BLaER1 (cell line): ENCODE measurements around the gene JAKMIP1.

Experiments
- H3K27ac ChIP-seq: shearing (Covaris generic); formaldehyde crosslinking; 2 replicates; pipeline ENCODE4 v1.8.1; 2022
- H3K27me3 ChIP-seq: shearing (Covaris generic); formaldehyde crosslinking; 2 replicates; pipeline ENCODE4 v1.8.1; 2022
- H3K36me3 ChIP-seq: shearing (Covaris generic); formaldehyde crosslinking; 2 replicates; pipeline ENCODE4 v1.8.1; 2022
- H3K4me1 ChIP-seq: shearing (Covaris generic); formaldehyde crosslinking; 2 replicates; pipeline ENCODE4 v1.8.1; 2022
- H3K4me2 ChIP-seq: shearing (Covaris generic); formaldehyde crosslinking; 2 replicates; pipeline ENCODE4 v1.8.1; 2022
- H3K4me3 ChIP-seq: shearing (Covaris generic); formaldehyde crosslinking; 2 replicates; pipeline ENCODE4 v1.8.1; 2022
- H3K9ac ChIP-seq: shearing (Covaris generic); formaldehyde crosslinking; 2 replicates; pipeline ENCODE4 v1.8.1; 2022
- H3K9me3 ChIP-seq: shearing (Covaris generic); formaldehyde crosslinking; 2 replicates; pipeline ENCODE4 v1.8.1; 2022
- H4K20me1 ChIP-seq: shearing (Covaris generic); formaldehyde crosslinking; 2 replicates; pipeline ENCODE4 v1.8.1; 2022
- Cebpa-rat ChIP-seq: shearing (Covaris generic); IDR thresholded peaks from 2 replicates; pipeline ENCODE4 v1.8.1; 2022

Gene JAKMIP1

GRCh38 chr4:6172093-6172926 is 28.0 kb downstream of the JAKMIP1 start:
- H3K9me3 ChIP-seq, result peaks cover 15% of the 10 kb centered on the region
- H4K20me1 ChIP-seq, result no peaks in the 10 kb centered on the region
- peak overlapping the region; percentile 58 for H3K4me2 ChIP-seq
- H3K27ac ChIP-seq, result no peak overlapping the region
- TF ChIP-seq Cebpa-rat, result no peak
- peaks cover 19% of the 10 kb centered on the region for H3K4me1 ChIP-seq
- no peaks in the 10 kb centered on the region for H3K36me3 ChIP-seq
- no peaks in the 10 kb centered on the region for H3K27me3 ChIP-seq
- H3K4me3 ChIP-seq, result no peak overlapping the region
- H3K9ac ChIP-seq, result no peak overlapping the region

- H3K9me3 ChIP-seq, result peaks cover 35% of the 10 kb centered on the region
- no peak overlapping the region for H3K9ac ChIP-seq
- peaks cover 17% of the 10 kb centered on the region for H3K4me1 ChIP-seq
- H3K27me3 ChIP-seq, result no peaks in the 10 kb centered on the region
- H3K27ac ChIP-seq, result no peak overlapping the region
- H4K20me1 ChIP-seq, result no peaks in the 10 kb centered on the region
- H3K4me2 ChIP-seq, result no peak overlapping the region
- TF ChIP-seq Cebpa-rat, result no peak
- H3K36me3 ChIP-seq, result peaks cover 21% of the 10 kb centered on the region
- H3K4me3 ChIP-seq, result no peak overlapping the region
Observed at GRCh38 chr4:6169239-6169638, 31.1 kb downstream of the JAKMIP1 start.

- H3K4me3 ChIP-seq, result no peak overlapping the region
- no peaks in the 10 kb centered on the region for H3K4me1 ChIP-seq
- no peak overlapping the region for H3K4me2 ChIP-seq
- peaks cover 48% of the 10 kb centered on the region for H3K9me3 ChIP-seq
- no peaks in the 10 kb centered on the region for H3K27me3 ChIP-seq
- no peak for TF ChIP-seq Cebpa-rat
- H4K20me1 ChIP-seq, result no peaks in the 10 kb centered on the region
- no peak overlapping the region for H3K9ac ChIP-seq
- H3K36me3 ChIP-seq, result peaks cover 32% of the 10 kb centered on the region
- H3K27ac ChIP-seq, result no peak overlapping the region
Observed at GRCh38 chr4:6165766-6166165, 34.6 kb downstream of the JAKMIP1 start.

- no peak for TF ChIP-seq Cebpa-rat
- Histone ChIP-seq H3K27ac (no peak overlapping the region), H3K4me3 (no peak overlapping the region), H3K9ac (no peak overlapping the region), H3K4me2 (no peak overlapping the region), H3K4me1 (no peaks in the 10 kb centered on the region), H3K27me3 (no peaks in the 10 kb centered on the region), H4K20me1 (no peaks in the 10 kb centered on the region), H3K9me3 (peaks cover 47% of the 10 kb centered on the region), H3K36me3 (peaks cover 32% of the 10 kb centered on the region)
Observed at GRCh38 chr4:6162885-6163284, 37.5 kb downstream of the JAKMIP1 start.

- Histone ChIP-seq H3K4me2 (no peak overlapping the region), H4K20me1 (no peaks in the 10 kb centered on the region), H3K9me3 (peaks cover 47% of the 10 kb centered on the region), H3K4me3 (no peak overlapping the region), H3K27me3 (no peaks in the 10 kb centered on the region), H3K36me3 (peaks cover 32% of the 10 kb centered on the region), H3K4me1 (no peaks in the 10 kb centered on the region), H3K9ac (no peak overlapping the region), H3K27ac (no peak overlapping the region)
- TF ChIP-seq Cebpa-rat, result no peak
Observed at GRCh38 chr4:6161921-6162464, 38.4 kb downstream of the JAKMIP1 start.

- Histone ChIP-seq H4K20me1 (no peaks in the 10 kb centered on the region), H3K9ac (no peak overlapping the region), H3K4me2 (no peak overlapping the region), H3K36me3 (peaks cover 22% of the 10 kb centered on the region), H3K4me3 (no peak overlapping the region), H3K9me3 (peaks cover 35% of the 10 kb centered on the region), H3K27ac (no peak overlapping the region), H3K4me1 (no peaks in the 10 kb centered on the region), H3K27me3 (no peaks in the 10 kb centered on the region)
- no peak for TF ChIP-seq Cebpa-rat
Observed at GRCh38 chr4:6160536-6160935, 39.8 kb downstream of the JAKMIP1 start.

- Histone ChIP-seq H4K20me1 (no peaks in the 10 kb centered on the region), H3K4me1 (peaks cover 21% of the 10 kb centered on the region), H3K27ac (no peak overlapping the region), H3K36me3 (no peaks in the 10 kb centered on the region), H3K4me3 (no peak overlapping the region), H3K27me3 (no peaks in the 10 kb centered on the region), H3K9me3 (peaks cover 9% of the 10 kb centered on the region; the same call in 1 of the 2 replicates), H3K9ac (no peak overlapping the region), H3K4me2 (no peak overlapping the region)
- no peak for TF ChIP-seq Cebpa-rat
Observed at GRCh38 chr4:6157926-6158325, 42.4 kb downstream of the JAKMIP1 start.

- H3K9ac ChIP-seq, result no peak overlapping the region
- no peaks in the 10 kb centered on the region for H3K36me3 ChIP-seq
- no peak overlapping the region for H3K27ac ChIP-seq
- peaks cover 38% of the 10 kb centered on the region for H3K4me1 ChIP-seq
- no peaks in the 10 kb centered on the region for H4K20me1 ChIP-seq
- H3K9me3 ChIP-seq, result no peaks in the 10 kb centered on the region
- TF ChIP-seq Cebpa-rat, result no peak
- no peaks in the 10 kb centered on the region for H3K27me3 ChIP-seq
- no peak overlapping the region for H3K4me2 ChIP-seq
- H3K4me3 ChIP-seq, result no peak overlapping the region
Observed at GRCh38 chr4:6155996-6156750, 44.2 kb downstream of the JAKMIP1 start.

GRCh38 chr4:6154875-6155274 is 45.5 kb downstream of the JAKMIP1 start:
- Histone ChIP-seq H4K20me1 (no peaks in the 10 kb centered on the region), H3K36me3 (no peaks in the 10 kb centered on the region), H3K27me3 (no peaks in the 10 kb centered on the region), H3K27ac (no peak overlapping the region), H3K9ac (no peak overlapping the region), H3K9me3 (no peaks in the 10 kb centered on the region), H3K4me2 (no peak overlapping the region), H3K4me1 (peaks cover 51% of the 10 kb centered on the region), H3K4me3 (no peak overlapping the region)
- TF ChIP-seq Cebpa-rat, result no peak

GRCh38 chr4:6153874-6154273 is 46.5 kb downstream of the JAKMIP1 start:
- no peak overlapping the region for H3K4me3 ChIP-seq

More at GRCh38 chr4:6153874-6154273, 46.5 kb downstream of the JAKMIP1 start:
- Histone ChIP-seq H4K20me1 (no peaks in the 10 kb centered on the region), H3K27me3 (no peaks in the 10 kb centered on the region), H3K9me3 (no peaks in the 10 kb centered on the region), H3K9ac (no peak overlapping the region), H3K4me1 (peaks cover 52% of the 10 kb centered on the region), H3K4me2 (no peak overlapping the region), H3K27ac (no peak overlapping the region), H3K36me3 (no peaks in the 10 kb centered on the region)
- TF ChIP-seq Cebpa-rat, result no peak
